Choroid plexus epithelial cell (primary cell): ENCODE results near the gene EPB41L2.

Experiments
- DNase-seq: peaks from one replicate; pipeline ENCODE4 v3.0.0-alpha.2; 2010; ENCODE audit warnings: low read depth
- H3K4me3 ChIP-seq: 2 replicates; pipeline ENCODE4 v1.5.1; 2011; ENCODE audit warnings: low read depth, mild to moderate bottlenecking, control low read depth, low read length, moderate library complexity
- CTCF ChIP-seq: conservative IDR thresholded peaks from 2 replicates; pipeline ENCODE4 v1.5.1; 2011; ENCODE audit warnings: low read depth, mild to moderate bottlenecking, control low read depth, inconsistent platforms, low read length, moderate library complexity

The EPB41L2 gene

GRCh38 chr6:130837067-130837466 is 226.0 kb downstream of the EPB41L2 start:
- DNase-seq = no peak
- no peak for TF ChIP-seq CTCF
- H3K4me3 ChIP-seq = no peak overlapping the region

GRCh38 chr6:130836055-130836640 is 226.9 kb downstream of the EPB41L2 start:
- no peak for TF ChIP-seq CTCF
- DNase-seq = no peak
- H3K4me3 ChIP-seq = no peak overlapping the region

GRCh38 chr6:130834482-130835251 is 228.4 kb downstream of the EPB41L2 start:
- no peak for DNase-seq
- TF ChIP-seq CTCF = no peak
- H3K4me3 ChIP-seq = no peak overlapping the region

GRCh38 chr6:130833569-130833968 is 229.5 kb downstream of the EPB41L2 start:
- TF ChIP-seq CTCF = no peak
- DNase-seq = no peak
- no peak overlapping the region for H3K4me3 ChIP-seq

- no peak for DNase-seq
- no peak overlapping the region for H3K4me3 ChIP-seq
- TF ChIP-seq CTCF = no peak
Observed at GRCh38 chr6:130831607-130832006, 231.4 kb downstream of the EPB41L2 start.

- no peak for DNase-seq
- TF ChIP-seq CTCF = no peak
- H3K4me3 ChIP-seq = no peak overlapping the region
Observed at GRCh38 chr6:130829333-130829910, 233.6 kb downstream of the EPB41L2 start.
